Measurements from ENCODE around the gene ARPC1A.
"Not testable (repeated sequence)": the region's sequence is repeated elsewhere in the genome, so short reads cannot be mapped to it uniquely, and the experiment has no call there.

The ARPC1A gene

DNA sequence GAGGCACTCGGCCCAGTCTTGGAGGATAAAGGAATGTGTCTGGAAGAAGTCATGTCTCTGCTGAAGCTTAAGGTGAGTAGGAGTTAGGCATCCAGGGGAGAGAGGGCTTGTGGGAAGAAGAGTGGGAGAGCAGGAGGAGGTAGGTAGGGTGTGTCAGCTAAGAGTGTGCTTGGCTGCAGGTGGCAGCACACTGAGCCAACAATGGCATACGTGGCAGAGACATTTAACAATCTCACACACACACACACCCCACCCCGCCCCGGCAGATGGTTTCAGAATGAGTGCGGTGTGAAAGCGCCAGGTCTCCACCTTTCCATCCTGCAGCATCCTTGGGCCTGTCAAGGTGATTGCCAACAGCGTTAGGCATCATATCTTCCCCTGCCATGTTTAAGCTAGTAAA lies 11.2 kb upstream of the ARPC1A start:
- in situ Hi-C loops (cut with HindIII; ENCODE audit: low sequenced_read_pairs), result loop anchor here (25.0 kb wide), 1 partner anchor 302 kb away; no protein-coding TSS in a partner anchor

GRCh38 chr7:99320371-99320770 lies 5.3 kb upstream of the ARPC1A start:
- in situ Hi-C loops (cut with HindIII; ENCODE audit: low sequenced_read_pairs), result loop anchor here (25.0 kb wide), 1 partner anchor 308 kb away; no protein-coding TSS in a partner anchor

GRCh38 chr7:99322659-99323058 lies 3.0 kb upstream of the ARPC1A start:
- in situ Hi-C loops (cut with HindIII; ENCODE audit: low sequenced_read_pairs), result loop anchor here (25.0 kb wide), 1 partner anchor 310 kb away; no protein-coding TSS in a partner anchor

DNA sequence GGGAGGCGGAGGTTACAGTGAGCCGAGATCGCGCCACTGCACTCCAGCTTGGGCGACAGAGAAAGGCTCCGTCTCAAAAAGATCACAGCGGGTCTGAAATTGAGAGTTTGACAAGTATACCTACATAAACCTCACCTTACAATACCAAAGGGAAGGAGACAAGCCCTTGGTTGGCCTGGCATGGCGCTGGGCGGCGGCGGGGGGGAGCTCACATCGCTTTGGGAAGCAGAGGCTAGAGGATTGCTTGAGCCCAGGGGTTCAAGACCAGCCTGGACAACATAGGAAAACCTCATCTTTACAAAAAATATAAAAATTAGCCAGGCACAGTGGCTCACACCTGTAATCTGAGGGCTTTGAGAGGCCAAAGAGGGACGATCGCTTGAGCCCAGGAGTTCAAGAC lies 1.1 kb upstream of the ARPC1A start:
- in situ Hi-C loops (cut with HindIII; ENCODE audit: low sequenced_read_pairs), result loop anchor here (25.0 kb wide), 1 partner anchor 312 kb away; no protein-coding TSS in a partner anchor

DNA sequence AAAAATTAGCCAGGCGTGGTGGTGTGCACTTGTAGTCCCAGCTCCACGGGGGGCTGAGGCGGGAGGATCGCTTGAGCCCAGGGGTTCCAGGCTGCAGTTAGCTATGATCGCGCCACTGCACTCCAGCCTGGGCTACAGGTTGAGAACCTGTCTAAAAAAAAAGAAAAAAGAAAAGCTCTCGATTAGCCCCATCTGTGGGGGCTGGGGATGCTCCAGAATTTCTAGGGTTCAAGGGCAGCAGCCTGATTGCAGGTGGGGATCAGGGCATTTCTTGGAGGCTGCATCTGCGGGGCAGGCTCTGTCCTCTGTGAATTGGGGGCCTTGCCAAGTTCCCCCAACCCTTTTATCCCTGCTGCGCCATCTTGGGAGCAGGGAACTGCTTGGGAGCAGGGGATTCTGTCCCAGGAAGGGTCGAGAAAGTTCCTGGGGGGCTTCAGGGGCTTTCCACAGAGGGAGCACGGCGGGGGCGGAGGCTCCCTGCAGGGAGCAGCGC lies 651 bp upstream of the ARPC1A start:
- in situ Hi-C loops (cut with HindIII; ENCODE audit: low sequenced_read_pairs), result no loop called here

- in situ Hi-C loops (cut with HindIII; ENCODE audit: low sequenced_read_pairs), result no loop called here
Observed at GRCh38 chr7:99326408-99326782, 697 bp downstream of the ARPC1A start.

- in situ Hi-C loops (cut with HindIII; ENCODE audit: low sequenced_read_pairs), result not testable (repeated sequence)
Observed at GRCh38 chr7:99330314-99330961, 4.7 kb downstream of the ARPC1A start.

DNA sequence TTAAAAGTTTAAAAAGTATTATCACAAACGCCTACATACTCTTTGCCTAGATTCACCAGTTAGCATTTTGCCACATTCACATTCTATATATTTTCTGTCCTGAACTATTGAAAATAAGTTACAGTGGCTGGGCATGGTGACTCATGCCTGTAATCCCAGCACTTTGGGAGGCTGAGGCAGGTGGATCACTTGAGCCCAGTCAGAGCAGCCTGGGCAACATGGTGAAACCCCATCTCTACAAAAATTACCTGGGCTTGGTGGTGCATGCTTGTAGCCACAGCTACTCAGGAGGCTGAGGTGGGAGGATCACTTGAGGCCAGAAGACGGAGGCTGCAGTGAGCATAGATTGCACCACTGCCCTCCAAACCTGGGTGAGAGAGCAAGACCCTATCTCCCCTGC lies 5.3 kb downstream of the ARPC1A start:
- in situ Hi-C loops (cut with HindIII; ENCODE audit: low sequenced_read_pairs), result no loop called here

GRCh38 chr7:99339595-99339994 lies 13.9 kb downstream of the ARPC1A start:
- in situ Hi-C loops (cut with HindIII; ENCODE audit: low sequenced_read_pairs), result no loop called here

GRCh38 chr7:99340659-99341058 lies 15.0 kb downstream of the ARPC1A start:
- in situ Hi-C loops (cut with HindIII; ENCODE audit: low sequenced_read_pairs), result no loop called here

DNA sequence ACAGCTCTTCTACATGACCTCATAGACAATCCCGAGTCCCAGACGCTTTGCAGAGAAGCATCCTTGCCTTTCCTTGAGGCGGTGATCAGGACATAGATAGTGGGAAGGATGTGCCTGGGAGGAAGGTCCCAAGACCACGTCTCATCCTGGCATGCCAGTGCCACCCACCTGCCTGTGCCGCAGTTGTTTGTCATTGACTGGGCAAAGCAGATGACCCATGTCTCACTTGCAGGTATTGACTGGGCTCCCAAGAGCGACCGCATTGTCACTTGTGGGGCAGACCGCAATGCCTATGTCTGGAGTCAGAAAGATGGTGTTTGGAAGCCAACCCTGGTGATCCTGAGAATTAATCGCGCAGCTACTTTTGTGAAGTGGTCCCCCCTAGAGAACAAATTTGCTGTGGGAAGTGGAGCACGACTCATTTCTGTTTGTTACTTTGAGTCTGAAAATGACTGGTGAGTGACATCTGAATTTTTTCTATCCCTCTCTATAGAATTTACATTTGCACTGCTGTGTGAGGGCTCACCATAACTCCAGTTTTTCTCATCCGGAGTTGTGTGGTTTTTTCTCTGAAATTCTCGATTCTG lies 18.5 kb downstream of the ARPC1A start:
- in situ Hi-C loops (cut with HindIII; ENCODE audit: low sequenced_read_pairs), result no loop called here

DNA sequence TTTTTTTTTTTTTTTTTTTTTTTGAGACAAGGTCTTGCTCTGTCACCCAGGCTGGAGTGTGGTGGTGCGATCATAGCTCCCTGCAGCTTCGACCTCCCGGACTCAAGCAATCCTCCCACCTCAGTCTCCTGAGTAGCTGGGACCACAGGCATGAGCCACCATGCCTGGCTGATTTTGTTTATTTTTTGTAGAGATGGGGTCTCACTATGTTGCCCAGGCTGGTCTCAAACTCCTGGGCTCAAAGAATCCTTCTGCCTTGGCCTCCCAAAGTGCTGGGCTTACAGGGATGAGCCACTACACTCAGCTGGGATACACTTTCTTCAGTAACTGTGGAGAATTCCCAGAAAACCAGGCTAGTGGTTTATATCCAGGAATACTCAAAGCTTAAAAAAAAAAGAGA lies 24.9 kb downstream of the ARPC1A start:
- in situ Hi-C loops (cut with HindIII; ENCODE audit: low sequenced_read_pairs), result not testable (repeated sequence)

DNA sequence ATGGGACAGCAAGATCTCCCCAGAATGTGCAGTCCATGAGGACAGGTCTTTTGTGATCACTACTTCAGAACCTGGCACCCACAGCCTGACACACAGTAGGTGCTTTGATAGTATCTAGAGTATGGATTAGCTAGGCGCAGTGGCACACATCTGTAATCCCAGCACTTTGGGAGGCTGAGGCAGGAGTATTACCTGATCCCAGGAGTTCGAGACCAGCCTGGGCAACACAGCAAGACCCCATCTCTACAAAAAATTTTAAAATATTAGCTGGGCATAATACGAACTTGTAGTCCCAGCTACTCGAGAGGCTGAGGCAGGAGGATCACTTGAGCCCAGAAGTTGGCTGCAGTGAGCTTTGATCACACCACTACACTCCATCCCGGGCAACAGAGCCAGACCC lies 26.5 kb downstream of the ARPC1A start:
- in situ Hi-C loops (cut with HindIII; ENCODE audit: low sequenced_read_pairs), result no loop called here

- in situ Hi-C loops (cut with HindIII; ENCODE audit: low sequenced_read_pairs), result no loop called here
Observed at GRCh38 chr7:99355098-99355497, 29.4 kb downstream of the ARPC1A start.

GRCh38 chr7:99357701-99358490 lies 32.2 kb downstream of the ARPC1A start:
- in situ Hi-C loops (cut with HindIII; ENCODE audit: low sequenced_read_pairs), result no loop called here

DNA sequence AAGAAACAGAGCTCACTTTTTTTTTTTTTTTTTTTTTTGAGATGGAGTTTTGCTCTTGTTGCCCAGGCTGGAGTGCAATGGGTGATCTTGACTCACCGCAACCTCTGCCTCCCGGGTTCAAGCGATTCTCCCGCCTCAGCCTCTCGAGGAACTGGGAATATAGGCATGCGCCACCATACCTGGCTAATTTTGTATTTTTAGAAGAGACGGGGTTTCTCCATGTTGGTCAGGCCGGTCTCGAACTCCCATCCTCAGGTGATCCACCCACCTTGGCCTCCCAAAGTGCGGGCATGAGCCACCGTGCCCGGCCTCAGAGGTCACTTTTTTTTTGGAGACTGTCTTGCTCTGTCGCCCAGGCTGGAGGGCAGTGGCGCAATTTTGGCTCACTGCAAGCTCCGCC lies 32.8 kb downstream of the ARPC1A start:
- in situ Hi-C loops (cut with HindIII; ENCODE audit: low sequenced_read_pairs), result not testable (repeated sequence)

DNA sequence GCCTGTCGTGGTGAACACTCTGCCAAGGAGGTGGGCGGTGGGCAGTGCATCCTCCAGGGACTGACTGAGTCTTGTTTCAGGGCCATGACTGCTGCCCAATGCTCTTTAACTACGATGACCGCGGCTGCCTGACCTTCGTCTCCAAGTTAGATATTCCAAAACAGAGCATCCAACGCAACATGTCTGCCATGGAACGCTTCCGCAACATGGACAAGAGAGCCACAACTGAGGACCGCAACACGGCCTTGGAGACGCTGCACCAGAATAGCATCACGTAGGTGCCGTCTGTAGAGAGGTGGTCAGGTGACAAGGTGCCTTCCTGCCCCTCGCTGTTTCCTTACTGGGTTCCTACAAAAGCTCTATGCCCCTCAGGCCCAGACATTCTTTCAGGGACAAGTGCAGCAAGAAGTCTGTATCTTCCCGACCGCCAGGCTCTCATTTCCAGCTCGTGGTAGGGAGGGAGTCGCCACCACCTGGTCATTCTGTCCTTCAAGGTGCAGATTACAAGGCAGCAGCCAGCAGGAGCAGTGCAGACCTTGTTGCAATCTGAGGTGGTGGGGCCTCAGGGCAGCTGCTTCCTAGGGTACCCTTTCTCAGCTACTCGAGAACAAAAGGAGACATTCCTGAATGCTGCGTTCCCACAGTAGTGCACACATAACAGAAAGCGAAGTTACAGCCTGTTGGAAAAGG lies 33.9 kb downstream of the ARPC1A start:
- in situ Hi-C loops (cut with HindIII; ENCODE audit: low sequenced_read_pairs), result no loop called here

DNA sequence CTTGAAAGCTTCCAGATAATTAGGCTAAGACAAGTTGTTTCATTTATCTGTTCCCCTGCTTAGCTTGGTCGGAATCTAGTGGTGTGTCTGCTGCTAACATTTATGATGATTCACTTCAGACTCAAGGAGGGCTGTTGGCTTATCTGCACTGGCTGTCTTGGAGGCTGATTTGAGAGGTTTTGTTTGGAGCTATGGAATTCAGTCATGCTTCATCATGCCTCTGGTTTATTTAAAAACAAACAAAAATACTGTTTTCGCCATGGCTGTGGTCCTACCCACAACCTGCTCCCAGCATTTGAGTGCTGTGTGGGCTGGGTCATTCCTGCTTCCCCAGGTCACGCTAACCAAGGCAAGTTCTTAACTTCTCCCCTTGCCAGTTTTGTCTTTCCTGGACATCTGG lies 37.1 kb downstream of the ARPC1A start:
- in situ Hi-C loops (cut with HindIII; ENCODE audit: low sequenced_read_pairs), result no loop called here

DNA sequence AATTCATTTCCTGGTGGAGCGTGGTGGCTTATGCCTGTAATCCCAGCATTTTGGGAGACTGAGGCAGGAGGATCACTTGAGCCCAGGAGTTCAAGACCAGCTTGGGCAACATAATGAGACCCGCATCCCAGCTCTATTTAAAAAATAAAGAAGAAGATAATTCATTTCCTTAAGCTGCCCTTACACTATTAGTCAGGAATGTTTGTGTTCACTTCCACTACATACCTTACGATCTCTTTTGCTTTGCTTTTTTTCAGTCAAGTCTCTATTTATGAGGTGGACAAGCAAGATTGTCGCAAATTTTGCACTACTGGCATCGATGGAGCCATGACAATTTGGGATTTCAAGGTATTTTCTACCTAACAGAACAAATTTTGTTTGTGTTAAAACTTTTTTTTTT lies 37.6 kb downstream of the ARPC1A start:
- in situ Hi-C loops (cut with HindIII; ENCODE audit: low sequenced_read_pairs), result no loop called here

DNA sequence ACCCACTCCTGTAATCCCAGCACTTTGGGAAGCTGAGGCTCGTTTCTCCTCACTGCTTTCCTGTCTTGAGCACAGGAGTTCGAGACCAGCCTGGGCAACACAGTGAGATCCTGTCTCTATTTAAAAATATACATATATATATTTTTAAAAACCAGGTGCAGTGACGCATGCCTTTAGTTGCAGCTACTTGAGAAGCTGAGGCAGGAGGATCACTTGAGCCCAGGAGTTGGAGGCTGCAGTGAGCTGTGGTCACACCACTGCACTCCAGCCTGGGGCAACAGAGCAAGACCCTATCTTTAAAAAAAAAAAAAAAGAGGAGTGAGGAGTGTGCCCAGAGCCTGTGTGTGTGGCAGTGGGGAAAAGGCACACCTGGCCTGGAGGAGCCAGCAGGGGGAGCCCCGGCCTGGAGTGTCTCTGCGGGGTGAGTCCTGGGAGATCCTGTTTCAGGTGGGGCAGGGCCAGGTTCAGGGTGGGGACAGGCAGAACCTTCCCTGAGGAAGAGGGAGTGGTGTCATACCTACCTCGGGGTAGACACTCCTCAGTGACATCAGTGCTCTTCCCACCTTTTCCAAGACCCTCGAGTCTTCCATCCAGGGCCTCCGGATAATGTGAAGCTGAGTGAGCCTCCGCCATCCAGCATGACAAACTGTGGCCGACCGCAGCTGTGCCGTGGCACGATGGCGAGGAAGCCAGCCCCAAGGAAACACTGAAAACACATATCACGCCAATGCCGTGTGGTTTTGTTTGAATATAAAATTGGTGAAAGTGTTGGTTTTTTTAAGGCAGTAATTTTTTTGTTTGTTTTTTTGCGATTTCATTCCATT lies 39.8 kb downstream of the ARPC1A start:
- in situ Hi-C loops (cut with HindIII; ENCODE audit: low sequenced_read_pairs), result no loop called here
